HG02943 (cell line): ENCODE data around the gene IAPP.
"Not testable (repeated sequence)": the region's sequence is repeated elsewhere in the genome, so short reads cannot be mapped to it uniquely, and the experiment has no call there.

Experiments used
- ATAC-seq: cut with Tn5 transposase; IDR thresholded peaks from one replicate; pipeline ENCODE4 v1.9.1; 2021; ENCODE audit warnings: mild to moderate bottlenecking, low read depth, moderate library complexity; ENCODE audit not compliant: unreplicated experiment

Gene IAPP

GRCh38 chr12:21370845-21371449 lies 1.8 kb upstream of the IAPP start:
- no peak for ATAC-seq

GRCh38 chr12:21379218-21379617 lies 6.5 kb downstream of the IAPP start:
- ATAC-seq: no peak

GRCh38 chr12:21381320-21381719 lies 8.6 kb downstream of the IAPP start:
- ATAC-seq: not testable (repeated sequence)

- no peak for ATAC-seq
Measured at GRCh38 chr12:21384261-21384660, 11.6 kb downstream of the IAPP start.

GRCh38 chr12:21387174-21387573 lies 14.5 kb downstream of the IAPP start:
- no peak for ATAC-seq

GRCh38 chr12:21392384-21392783 lies 19.7 kb downstream of the IAPP start:
- no peak for ATAC-seq

- ATAC-seq: not testable (repeated sequence)
Measured at GRCh38 chr12:21394828-21395626, 22.3 kb downstream of the IAPP start.

- no peak for ATAC-seq
Measured at GRCh38 chr12:21413369-21414277, 40.9 kb downstream of the IAPP start.

GRCh38 chr12:21416511-21417121 lies 43.9 kb downstream of the IAPP start:
- no peak for ATAC-seq

- not testable (repeated sequence) for ATAC-seq
Measured at GRCh38 chr12:21418398-21418797, 45.7 kb downstream of the IAPP start.

GRCh38 chr12:21419009-21419699 lies 46.5 kb downstream of the IAPP start:
- ATAC-seq: not testable (repeated sequence)

GRCh38 chr12:21428241-21428640 lies 55.5 kb downstream of the IAPP start:
- no peak for ATAC-seq
